ENCODE data around the gene MAD1L1. TPM values are rescaled to one million over a fixed set of nuclear protein-coding genes. Genes with fewer than 3 reads are reported as not detected.

MAD1L1 gene
- total RNA-seq, 1 experiment from 2014 or later, result 38.5 TPM

DNA sequence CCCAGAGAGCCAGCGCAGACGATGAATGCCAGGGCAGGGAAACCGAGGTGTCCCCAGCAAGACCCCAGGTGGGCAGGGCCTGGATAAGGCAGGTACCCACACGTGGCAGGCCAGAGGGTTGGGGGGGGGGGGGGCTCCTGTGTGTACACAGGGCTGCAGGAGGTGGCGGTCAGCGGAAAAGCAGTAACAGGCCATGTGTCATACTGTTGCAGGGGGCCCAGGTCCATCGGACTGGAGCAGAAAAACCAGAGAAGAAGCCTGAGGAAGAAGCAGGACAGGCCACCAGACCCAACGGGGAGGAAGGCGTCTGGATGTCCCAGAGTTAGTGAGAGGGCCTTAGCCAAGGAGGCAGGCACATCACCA, 116.3 kb downstream of the MAD1L1 start:
- BruUV-seq (replicated peaks), result no TSS peak
- POLR2A ChIA-PET, result no interaction called here
- Histone ChIP-seq H2AFZ (ENCODE audit: low read depth, low read length, poor library complexity, severe bottlenecking) (no peak overlapping the region), H3K36me3 (ENCODE audit: control insufficient read depth in 1 of 2, insufficient read depth in 2 of 2, low read length in 2 of 2) (no peaks in the 10 kb centered on the region), H3K4me2 (ENCODE audit: low read length) (peak overlapping the region; percentile 88), H3K79me2 (ENCODE audit: insufficient read depth, low read length) (peaks cover 4% of the 10 kb centered on the region; the same call in 1 of the 2 replicates), H3K9me2 (ENCODE audit: insufficient read depth) (no peaks in the 10 kb centered on the region), H4K20me1 (ENCODE audit: insufficient read depth) (no peaks in the 10 kb centered on the region), H3K27ac (ENCODE audit: low read depth, low read length) (peak overlapping the region; percentile 96), H3K27me3 (ENCODE audit: insufficient read depth, low read length) (no peaks in the 10 kb centered on the region), H3K9me3 (ENCODE audit: control insufficient read depth in 1 of 2, insufficient read depth in 1 of 2, low read depth in 1 of 2, low read length in 2 of 2) (no peaks in the 10 kb centered on the region), H3K9ac (ENCODE audit: low read length) (peak overlapping the region; percentile 76), H3K4me1 (ENCODE audit: control insufficient read depth in 1 of 2, insufficient read depth in 2 of 2, low read length in 2 of 2) (peaks cover 46 to 76% of the 10 kb centered on the region in 2 experiments), H3K4me3 (replicated peaks in 1 of 2; ENCODE audit: low read depth in 1 of 2, low read length in 2 of 2) (peak overlapping the region; percentile 8 to 50; a peak in 3 of 4 replicates)
- RAD21 ChIA-PET (ENCODE audit: low non-redundant PET in 1 of 2, low total read pairs in 2 of 2, uncharacterized antibody in 2 of 2, unreplicated experiment in 2 of 2), result no interaction called here
- CTCF ChIA-PET, result no interaction called here
- ATAC-seq (peak; percentile 45; the same call in 1 of the 2 replicates), DNase-seq (ENCODE audit: low read depth, low spot score) (no peak)
- intact Hi-C loops (cut with micrococcal nuclease), result no loop called here
- no peak for TF ChIP-seq CBX3 (IDR thresholded peaks at IDR 0.05; ENCODE audit: low read depth)
- TF ChIP-seq ZFX (IDR thresholded peaks at IDR 0.05), result peak; percentile 22; the same call in 1 of the 2 replicates

DNA sequence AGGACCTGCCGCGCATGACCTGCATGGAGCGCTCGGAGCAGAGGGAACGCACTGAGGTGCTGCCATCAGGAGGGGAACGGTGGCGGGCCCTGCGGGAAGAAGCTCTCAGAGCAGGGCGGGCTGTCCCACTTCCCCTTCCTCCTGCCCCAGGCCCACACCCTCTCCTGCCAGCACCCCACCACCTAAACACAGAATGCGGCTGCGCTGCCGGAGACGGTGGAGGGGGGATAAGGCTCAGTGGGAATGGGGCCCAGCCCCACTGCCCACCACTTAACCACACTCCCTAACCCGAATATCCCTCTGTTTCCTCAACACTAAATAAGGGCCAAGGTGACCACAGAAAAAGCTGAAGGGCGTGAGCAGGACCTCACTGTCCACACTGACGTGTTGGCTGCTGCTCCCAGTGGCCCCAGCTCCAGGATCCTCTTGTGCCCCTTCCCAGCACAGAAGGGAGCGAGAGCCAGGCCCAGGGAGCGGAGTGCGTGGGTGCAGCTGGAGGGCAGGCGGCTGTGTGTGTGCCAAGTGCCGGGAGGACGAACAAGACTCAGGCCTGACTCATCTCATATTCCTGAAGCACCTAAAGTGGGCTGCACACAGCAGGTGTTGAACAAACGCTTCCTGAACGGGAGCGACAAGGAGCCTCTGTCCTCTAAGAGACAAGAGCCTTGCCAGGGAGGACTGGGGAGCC, 116.8 kb downstream of the MAD1L1 start:
- peak; percentile 83 for ATAC-seq
- Histone ChIP-seq H3K27me3 (ENCODE audit: insufficient read depth, low read length) (no peaks in the 10 kb centered on the region), H3K4me2 (ENCODE audit: low read length) (peak overlapping the region; percentile 88), H3K27ac (ENCODE audit: low read depth, low read length) (peak overlapping the region; percentile 96), H3K4me1 (ENCODE audit: control insufficient read depth in 1 of 2, insufficient read depth in 2 of 2, low read length in 2 of 2) (peaks cover 51 to 82% of the 10 kb centered on the region in 2 experiments), H3K79me2 (ENCODE audit: insufficient read depth, low read length) (peaks cover 9% of the 10 kb centered on the region; the same call in 1 of the 2 replicates), H4K20me1 (ENCODE audit: insufficient read depth) (no peaks in the 10 kb centered on the region), H3K9me2 (ENCODE audit: insufficient read depth) (no peaks in the 10 kb centered on the region), H3K9ac (ENCODE audit: low read length) (peak overlapping the region; percentile 76), H3K4me3 (replicated peaks in 1 of 2; ENCODE audit: low read depth in 1 of 2, low read length in 2 of 2) (peak overlapping the region; percentile 21 to 50), H3K36me3 (ENCODE audit: control insufficient read depth in 1 of 2, insufficient read depth in 2 of 2, low read length in 2 of 2) (no peaks in the 10 kb centered on the region), H2AFZ (ENCODE audit: low read depth, low read length, poor library complexity, severe bottlenecking) (no peak overlapping the region), H3K9me3 (ENCODE audit: control insufficient read depth in 1 of 2, insufficient read depth in 1 of 2, low read depth in 1 of 2, low read length in 2 of 2) (no peaks in the 10 kb centered on the region)
- CTCF ChIA-PET, result no interaction called here
- DNase-seq (ENCODE audit: low read depth, low spot score), result peak; percentile 75
- POLR2A ChIA-PET, result no interaction called here
- RAD21 ChIA-PET (ENCODE audit: low non-redundant PET in 1 of 2, low total read pairs in 2 of 2, uncharacterized antibody in 2 of 2, unreplicated experiment in 2 of 2), result no interaction called here
- intact Hi-C loops (cut with micrococcal nuclease), result no loop called here
- no peak for TF ChIP-seq ZNF274 (IDR thresholded peaks at IDR 0.05; ENCODE audit: low read depth, low read length)
- TF ChIP-seq POLR2AphosphoS5 (IDR thresholded peaks at IDR 0.05; ENCODE audit: low read depth, low read length), result peak; percentile 58; the same call in 1 of the 2 replicates
- BruUV-seq (replicated peaks), result no TSS peak
